ENCODE results near the gene EIF4A3.

The EIF4A3 gene

GRCh38 chr17:80115159-80115558 lies 31.8 kb downstream of the EIF4A3 start:
- no peak overlapping the region for H3K9ac ChIP-seq (ENCODE audit: low read length)
- H3K36me3 ChIP-seq (ENCODE audit: control insufficient read depth, insufficient read depth, low read length) = no peaks in the 10 kb centered on the region
- H3K4me1 ChIP-seq (ENCODE audit: control insufficient read depth, insufficient read depth, low read length) = no peaks in the 10 kb centered on the region
- no peaks in the 10 kb centered on the region for H3K9me3 ChIP-seq (ENCODE audit: control insufficient read depth, low read length)
- H3K27me3 ChIP-seq (ENCODE audit: control insufficient read depth, insufficient read depth, low read length) = no peaks in the 10 kb centered on the region
- H3K4me3 ChIP-seq (ENCODE audit: low read length) = no peak overlapping the region

GRCh38 chr17:80114758-80115157 lies 32.2 kb downstream of the EIF4A3 start:
- no peak overlapping the region for H3K9ac ChIP-seq (ENCODE audit: low read length)
- H3K27me3 ChIP-seq (ENCODE audit: control insufficient read depth, insufficient read depth, low read length) = no peaks in the 10 kb centered on the region
- H3K4me3 ChIP-seq (ENCODE audit: low read length) = no peak overlapping the region
- no peaks in the 10 kb centered on the region for H3K36me3 ChIP-seq (ENCODE audit: control insufficient read depth, insufficient read depth, low read length)
- H3K9me3 ChIP-seq (ENCODE audit: control insufficient read depth, low read length) = no peaks in the 10 kb centered on the region
- H3K4me1 ChIP-seq (ENCODE audit: control insufficient read depth, insufficient read depth, low read length) = no peaks in the 10 kb centered on the region

GRCh38 chr17:80113033-80113484 lies 33.9 kb downstream of the EIF4A3 start:
- H3K27me3 ChIP-seq (ENCODE audit: control insufficient read depth, insufficient read depth, low read length) = no peaks in the 10 kb centered on the region
- H3K36me3 ChIP-seq (ENCODE audit: control insufficient read depth, insufficient read depth, low read length) = no peaks in the 10 kb centered on the region
- no peaks in the 10 kb centered on the region for H3K4me1 ChIP-seq (ENCODE audit: control insufficient read depth, insufficient read depth, low read length)
- no peaks in the 10 kb centered on the region for H3K9me3 ChIP-seq (ENCODE audit: control insufficient read depth, low read length)
- no peak overlapping the region for H3K9ac ChIP-seq (ENCODE audit: low read length)
- no peak overlapping the region for H3K4me3 ChIP-seq (ENCODE audit: low read length)

GRCh38 chr17:80112471-80113032 lies 34.4 kb downstream of the EIF4A3 start:
- Histone ChIP-seq H3K9me3 (ENCODE audit: control insufficient read depth, low read length) (no peaks in the 10 kb centered on the region), H3K9ac (ENCODE audit: low read length) (no peak overlapping the region), H3K4me1 (ENCODE audit: control insufficient read depth, insufficient read depth, low read length) (no peaks in the 10 kb centered on the region), H3K4me3 (ENCODE audit: low read length) (no peak overlapping the region), H3K36me3 (ENCODE audit: control insufficient read depth, insufficient read depth, low read length) (no peaks in the 10 kb centered on the region), H3K27me3 (ENCODE audit: control insufficient read depth, insufficient read depth, low read length) (no peaks in the 10 kb centered on the region)

- H3K27me3 ChIP-seq (ENCODE audit: control insufficient read depth, insufficient read depth, low read length) = no peaks in the 10 kb centered on the region
- H3K9ac ChIP-seq (ENCODE audit: low read length) = no peak overlapping the region
- no peaks in the 10 kb centered on the region for H3K9me3 ChIP-seq (ENCODE audit: control insufficient read depth, low read length)
- H3K4me1 ChIP-seq (ENCODE audit: control insufficient read depth, insufficient read depth, low read length) = no peaks in the 10 kb centered on the region
- H3K4me3 ChIP-seq (ENCODE audit: low read length) = no peak overlapping the region
- H3K36me3 ChIP-seq (ENCODE audit: control insufficient read depth, insufficient read depth, low read length) = no peaks in the 10 kb centered on the region
Measured at GRCh38 chr17:80111702-80112470, 35.0 kb downstream of the EIF4A3 start.

GRCh38 chr17:80110927-80111701 lies 35.8 kb downstream of the EIF4A3 start:
- Histone ChIP-seq H3K4me1 (ENCODE audit: control insufficient read depth, insufficient read depth, low read length) (no peaks in the 10 kb centered on the region), H3K27me3 (ENCODE audit: control insufficient read depth, insufficient read depth, low read length) (no peaks in the 10 kb centered on the region), H3K4me3 (ENCODE audit: low read length) (no peak overlapping the region), H3K36me3 (ENCODE audit: control insufficient read depth, insufficient read depth, low read length) (no peaks in the 10 kb centered on the region), H3K9me3 (ENCODE audit: control insufficient read depth, low read length) (no peaks in the 10 kb centered on the region), H3K9ac (ENCODE audit: low read length) (no peak overlapping the region)

- Histone ChIP-seq H3K4me3 (ENCODE audit: low read length) (no peak overlapping the region), H3K36me3 (ENCODE audit: control insufficient read depth, insufficient read depth, low read length) (no peaks in the 10 kb centered on the region), H3K9me3 (ENCODE audit: control insufficient read depth, low read length) (no peaks in the 10 kb centered on the region), H3K9ac (ENCODE audit: low read length) (no peak overlapping the region), H3K27me3 (ENCODE audit: control insufficient read depth, insufficient read depth, low read length) (no peaks in the 10 kb centered on the region), H3K4me1 (ENCODE audit: control insufficient read depth, insufficient read depth, low read length) (no peaks in the 10 kb centered on the region)
Measured at GRCh38 chr17:80110447-80110812, 36.5 kb downstream of the EIF4A3 start.

- H3K4me1 ChIP-seq (ENCODE audit: control insufficient read depth, insufficient read depth, low read length) = no peaks in the 10 kb centered on the region
- no peaks in the 10 kb centered on the region for H3K27me3 ChIP-seq (ENCODE audit: control insufficient read depth, insufficient read depth, low read length)
- H3K9me3 ChIP-seq (ENCODE audit: control insufficient read depth, low read length) = no peaks in the 10 kb centered on the region
- no peaks in the 10 kb centered on the region for H3K36me3 ChIP-seq (ENCODE audit: control insufficient read depth, insufficient read depth, low read length)
- no peak overlapping the region for H3K9ac ChIP-seq (ENCODE audit: low read length)
- H3K4me3 ChIP-seq (ENCODE audit: low read length) = no peak overlapping the region
Measured at GRCh38 chr17:80109713-80110446, 37.0 kb downstream of the EIF4A3 start.

GRCh38 chr17:80109066-80109660 lies 37.8 kb downstream of the EIF4A3 start:
- Histone ChIP-seq H3K9ac (ENCODE audit: low read length) (no peak overlapping the region), H3K36me3 (ENCODE audit: control insufficient read depth, insufficient read depth, low read length) (no peaks in the 10 kb centered on the region), H3K4me3 (ENCODE audit: low read length) (no peak overlapping the region), H3K4me1 (ENCODE audit: control insufficient read depth, insufficient read depth, low read length) (no peaks in the 10 kb centered on the region), H3K27me3 (ENCODE audit: control insufficient read depth, insufficient read depth, low read length) (no peaks in the 10 kb centered on the region), H3K9me3 (ENCODE audit: control insufficient read depth, low read length) (no peaks in the 10 kb centered on the region)

GRCh38 chr17:80108036-80108971 lies 38.6 kb downstream of the EIF4A3 start:
- no peaks in the 10 kb centered on the region for H3K4me1 ChIP-seq (ENCODE audit: control insufficient read depth, insufficient read depth, low read length)
- no peak overlapping the region for H3K4me3 ChIP-seq (ENCODE audit: low read length)
- H3K27me3 ChIP-seq (ENCODE audit: control insufficient read depth, insufficient read depth, low read length) = no peaks in the 10 kb centered on the region
- no peaks in the 10 kb centered on the region for H3K9me3 ChIP-seq (ENCODE audit: control insufficient read depth, low read length)
- H3K36me3 ChIP-seq (ENCODE audit: control insufficient read depth, insufficient read depth, low read length) = no peaks in the 10 kb centered on the region
- H3K9ac ChIP-seq (ENCODE audit: low read length) = no peak overlapping the region
